ENCODE measurements around the gene EHMT2. TPM values are rescaled to one million over a fixed set of nuclear protein-coding genes. Genes with fewer than 3 reads are reported as not detected.

The EHMT2 gene
- polyA plus RNA-seq, 3 donors = 74.6 to 98.4 (median 83.9) TPM

- DNase-seq (ENCODE audit: extremely low read depth in 1 of 11, low read depth in 9 of 11, low spot score in 4 of 11) = no peak
Observed at GRCh38 chr6:31831350-31832215, 65.9 kb downstream of the EHMT2 start.

- no peak for DNase-seq (ENCODE audit: extremely low read depth in 1 of 11, low read depth in 9 of 11, low spot score in 4 of 11)
Observed at GRCh38 chr6:31830886-31831335, 66.6 kb downstream of the EHMT2 start.

Other genes starting within 250 kb of the EHMT2 start
- 100 to 1,000 TPM; 243 to 263 (median 257) TPM for gene BAG6, start 245.0 kb downstream of the EHMT2 start, polyA plus RNA-seq (ENCODE audit: insufficient read length in 3 of 3)
- gene APOM, start 241.8 kb downstream of the EHMT2 start, polyA plus RNA-seq (ENCODE audit: insufficient read length in 3 of 3) = 100 to 1,000 TPM; 105 to 114 (median 110) TPM
- 10 to 100 TPM; 17.3 to 22.9 (median 18.4) TPM for gene C6orf47, start 236.9 kb downstream of the EHMT2 start, polyA plus RNA-seq (ENCODE audit: insufficient read length in 3 of 3)
- gene GPANK1, start 232.7 kb downstream of the EHMT2 start, polyA plus RNA-seq (ENCODE audit: insufficient read length in 3 of 3) = 10 to 100 TPM; 28.1 to 33.1 (median 29.9) TPM
- 100 to 1,000 TPM; 232 to 252 (median 246) TPM for gene CSNK2B, start 231.6 kb downstream of the EHMT2 start, polyA plus RNA-seq (ENCODE audit: insufficient read length in 3 of 3)
- 10 to 100 TPM; 22.8 to 30.6 (median 25.3) TPM for gene LY6G5B, start 227.7 kb downstream of the EHMT2 start, polyA plus RNA-seq (ENCODE audit: insufficient read length in 3 of 3)
- gene LY6G5C, start 216.6 kb downstream of the EHMT2 start, polyA plus RNA-seq (ENCODE audit: insufficient read length in 3 of 3) = 1 to 10 TPM; 2.4 to 3.5 (median 3.4) TPM
- 10 to 100 TPM; 52.4 to 70.9 (median 61.6) TPM for gene ABHD16A, start 194.4 kb downstream of the EHMT2 start, polyA plus RNA-seq (ENCODE audit: insufficient read length in 3 of 3)
- gene LY6G6F, start 190.8 kb downstream of the EHMT2 start, polyA plus RNA-seq (ENCODE audit: insufficient read length in 3 of 3) = 1 to 10 TPM in 1 of 3 donors, under 1 TPM in 2; 0.44 to 1.2 (median 0.73) TPM
- gene LY6G6D, start 182.3 kb downstream of the EHMT2 start, polyA plus RNA-seq (ENCODE audit: insufficient read length in 3 of 3) = under 1 TPM in 1 of 3 donors, not detected in 2; 0.20 TPM
- gene LY6G6C, start 176.0 kb downstream of the EHMT2 start, polyA plus RNA-seq (ENCODE audit: insufficient read length in 3 of 3) = under 1 TPM in 2 of 3 donors, not detected in 1; 0.26 to 0.41 TPM
- gene MPIG6B, start 174.3 kb downstream of the EHMT2 start, polyA plus RNA-seq (ENCODE audit: insufficient read length in 3 of 3) = 1 to 10 TPM; 1.6 TPM
- 100 to 1,000 TPM; 152 to 237 (median 188) TPM for gene DDAH2, start 168.4 kb downstream of the EHMT2 start, polyA plus RNA-seq (ENCODE audit: insufficient read length in 3 of 3)
- gene CLIC1, start 161.2 kb downstream of the EHMT2 start, polyA plus RNA-seq (ENCODE audit: insufficient read length in 3 of 3) = 100 to 1,000 TPM; 268 to 296 (median 292) TPM
- gene MSH5, start 157.7 kb downstream of the EHMT2 start, polyA plus RNA-seq (ENCODE audit: insufficient read length in 3 of 3) = 10 to 100 TPM; 21.4 to 59.0 (median 22.1) TPM
- gene SAPCD1, start 135.0 kb downstream of the EHMT2 start, polyA plus RNA-seq (ENCODE audit: insufficient read length in 3 of 3) = 10 to 100 TPM in 2 of 3 donors, 1 to 10 TPM in 1; 6.8 to 17.2 (median 10.0) TPM
- 10 to 100 TPM in 1 of 3 donors, 1 to 10 TPM in 2; 7.3 to 13.9 (median 8.5) TPM for gene VWA7, start 120.4 kb downstream of the EHMT2 start, polyA plus RNA-seq (ENCODE audit: insufficient read length in 3 of 3)
- gene VARS1, start 101.9 kb downstream of the EHMT2 start, polyA plus RNA-seq (ENCODE audit: insufficient read length in 3 of 3) = 10 to 100 TPM; 58.7 to 72.2 (median 61.2) TPM
- gene LSM2, start 90.7 kb downstream of the EHMT2 start, polyA plus RNA-seq (ENCODE audit: insufficient read length in 3 of 3) = 10 to 100 TPM; 72.1 to 90.4 (median 82.4) TPM
- 1 to 10 TPM; 3.3 to 5.0 (median 4.0) TPM for gene HSPA1L, start 82.4 kb downstream of the EHMT2 start, polyA plus RNA-seq (ENCODE audit: insufficient read length in 3 of 3)
- 100 to 1,000 TPM in 2 of 3 donors, 10 to 100 TPM in 1; 84.4 to 121 (median 116) TPM for gene HSPA1A, start 82.2 kb downstream of the EHMT2 start, polyA plus RNA-seq (ENCODE audit: insufficient read length in 3 of 3)
- 100 to 1,000 TPM; 119 to 167 (median 142) TPM for gene HSPA1B, start 70.0 kb downstream of the EHMT2 start, polyA plus RNA-seq (ENCODE audit: insufficient read length in 3 of 3)
- gene NEU1, start 34.9 kb downstream of the EHMT2 start, polyA plus RNA-seq (ENCODE audit: insufficient read length in 3 of 3) = 10 to 100 TPM; 74.6 to 79.3 (median 78.1) TPM
- gene SLC44A4, start 18.7 kb downstream of the EHMT2 start, polyA plus RNA-seq (ENCODE audit: insufficient read length in 3 of 3) = 10 to 100 TPM; 40.7 to 82.8 (median 51.9) TPM
- 10 to 100 TPM; 23.4 to 35.5 (median 23.6) TPM for gene ZBTB12, start 4.4 kb upstream of the EHMT2 start, polyA plus RNA-seq (ENCODE audit: insufficient read length in 3 of 3)
- gene C2, start 30.0 kb upstream of the EHMT2 start, polyA plus RNA-seq (ENCODE audit: insufficient read length in 3 of 3) = 1 to 10 TPM; 3.0 to 4.2 (median 4.0) TPM
- gene CFB, start 48.4 kb upstream of the EHMT2 start, polyA plus RNA-seq (ENCODE audit: insufficient read length in 3 of 3) = 1 to 10 TPM; 5.2 to 8.7 (median 6.6) TPM
- 100 to 1,000 TPM in 1 of 3 donors, 10 to 100 TPM in 2; 89.5 to 103 (median 91.3) TPM for gene NELFE, start 61.3 kb upstream of the EHMT2 start, polyA plus RNA-seq (ENCODE audit: insufficient read length in 3 of 3)
- 10 to 100 TPM; 42.3 to 49.0 (median 47.7) TPM for gene SKIC2, start 61.5 kb upstream of the EHMT2 start, polyA plus RNA-seq (ENCODE audit: insufficient read length in 3 of 3)
- gene DXO, start 74.4 kb upstream of the EHMT2 start, polyA plus RNA-seq (ENCODE audit: insufficient read length in 3 of 3) = 10 to 100 TPM; 22.1 to 32.3 (median 31.7) TPM
- gene C4A, start 84.4 kb upstream of the EHMT2 start, polyA plus RNA-seq (ENCODE audit: insufficient read length in 3 of 3) = 10 to 100 TPM; 15.7 to 22.4 (median 22.4) TPM
- 10 to 100 TPM; 17.4 to 23.3 (median 22.1) TPM for gene C4B, start 117.1 kb upstream of the EHMT2 start, polyA plus RNA-seq (ENCODE audit: insufficient read length in 3 of 3)
- gene CYP21A2, start 140.7 kb upstream of the EHMT2 start, polyA plus RNA-seq (ENCODE audit: insufficient read length in 3 of 3) = 1 to 10 TPM in 1 of 3 donors, under 1 TPM in 2; 0.24 to 1.0 (median 0.29) TPM
- gene TNXB, start 211.6 kb upstream of the EHMT2 start, polyA plus RNA-seq (ENCODE audit: insufficient read length in 3 of 3) = 1 to 10 TPM; 3.4 to 7.9 (median 6.1) TPM
- gene ATF6B, start 230.5 kb upstream of the EHMT2 start, polyA plus RNA-seq (ENCODE audit: insufficient read length in 3 of 3) = 100 to 1,000 TPM in 1 of 3 donors, 10 to 100 TPM in 2; 87.2 to 104 (median 92.0) TPM
- gene FKBPL, start 232.6 kb upstream of the EHMT2 start, polyA plus RNA-seq (ENCODE audit: insufficient read length in 3 of 3) = 1 to 10 TPM; 7.1 to 9.0 (median 8.7) TPM